Measurements from ENCODE around the gene NINJ1. TPM values are rescaled to one million over a fixed set of nuclear protein-coding genes. Genes with fewer than 3 reads are reported as not detected.
A peak's percentile ranks its signal among the peaks of the same experiment; 100 is the strongest.
"Not testable (repeated sequence)": the region's sequence is repeated elsewhere in the genome, so short reads cannot be mapped to it uniquely, and the experiment has no call there.

Gene NINJ1
- total RNA-seq, 1 donor from 2014 or later: 53.7 TPM

DNA sequence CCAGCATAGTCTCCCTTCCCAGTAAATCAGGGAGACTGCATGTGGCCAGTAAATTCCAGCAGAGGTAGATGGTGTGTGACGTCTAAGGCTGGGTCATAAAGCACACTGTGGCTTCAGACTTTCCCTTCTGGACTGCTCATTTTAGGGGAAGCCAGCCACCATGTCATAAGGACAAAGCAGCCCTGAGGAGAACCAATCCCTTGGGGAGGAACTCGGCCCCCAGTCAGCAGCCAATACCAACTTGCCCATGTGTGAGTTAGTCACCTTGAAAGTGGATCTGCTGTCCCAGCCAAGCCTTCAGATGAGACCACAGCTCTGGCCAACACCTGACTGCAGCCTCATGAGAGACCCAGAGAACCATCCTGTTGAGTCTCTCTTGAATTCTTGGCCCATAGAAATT lies 14.7 kb upstream of the NINJ1 start:
- intact Hi-C loops (cut with micrococcal nuclease): no loop called here
- H3K27ac ChIP-seq (replicated peaks): no peak overlapping the region
- no peak for DNase-seq
- peaks cover 5% of the 10 kb centered on the region for H3K9me3 ChIP-seq (replicated peaks)
- TF ChIP-seq, protein P1, sequence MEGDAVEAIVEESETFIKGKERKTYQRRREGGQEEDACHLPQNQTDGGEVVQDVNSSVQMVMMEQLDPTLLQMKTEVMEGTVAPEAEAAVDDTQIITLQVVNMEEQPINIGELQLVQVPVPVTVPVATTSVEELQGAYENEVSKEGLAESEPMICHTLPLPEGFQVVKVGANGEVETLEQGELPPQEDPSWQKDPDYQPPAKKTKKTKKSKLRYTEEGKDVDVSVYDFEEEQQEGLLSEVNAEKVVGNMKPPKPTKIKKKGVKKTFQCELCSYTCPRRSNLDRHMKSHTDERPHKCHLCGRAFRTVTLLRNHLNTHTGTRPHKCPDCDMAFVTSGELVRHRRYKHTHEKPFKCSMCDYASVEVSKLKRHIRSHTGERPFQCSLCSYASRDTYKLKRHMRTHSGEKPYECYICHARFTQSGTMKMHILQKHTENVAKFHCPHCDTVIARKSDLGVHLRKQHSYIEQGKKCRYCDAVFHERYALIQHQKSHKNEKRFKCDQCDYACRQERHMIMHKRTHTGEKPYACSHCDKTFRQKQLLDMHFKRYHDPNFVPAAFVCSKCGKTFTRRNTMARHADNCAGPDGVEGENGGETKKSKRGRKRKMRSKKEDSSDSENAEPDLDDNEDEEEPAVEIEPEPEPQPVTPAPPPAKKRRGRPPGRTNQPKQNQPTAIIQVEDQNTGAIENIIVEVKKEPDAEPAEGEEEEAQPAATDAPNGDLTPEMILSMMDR (IDR thresholded peaks at IDR 0.05; ENCODE audit: borderline replicate concordance): no peak
- H3K36me3 ChIP-seq: no peaks in the 10 kb centered on the region
- peaks cover 9% of the 10 kb centered on the region for H3K4me1 ChIP-seq
- no peak overlapping the region for H3K4me3 ChIP-seq
- H3K27me3 ChIP-seq (ENCODE audit: low read depth): no peaks in the 10 kb centered on the region

DNA sequence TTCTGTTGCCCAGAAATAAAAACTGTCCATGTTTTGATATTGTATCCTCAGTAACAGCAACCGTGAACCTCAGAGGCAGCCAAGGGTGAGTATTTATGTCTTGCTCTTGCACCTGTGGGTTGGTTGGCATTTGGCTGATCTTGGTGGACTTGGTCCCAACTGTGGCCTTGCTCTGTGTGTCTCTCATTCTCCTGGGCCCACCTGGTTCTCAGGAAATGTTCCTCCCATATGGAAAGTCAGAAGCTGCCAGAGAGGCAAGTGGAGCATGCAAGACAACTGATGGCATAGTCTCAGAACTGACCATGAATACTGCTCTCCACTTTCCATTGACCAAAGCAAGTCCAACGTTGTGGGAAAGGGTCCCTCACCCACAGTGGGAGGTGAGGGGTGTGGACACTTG lies 13.6 kb upstream of the NINJ1 start:
- Histone ChIP-seq H3K4me3 (no peak overlapping the region), H3K9me3 (replicated peaks) (peaks cover 5% of the 10 kb centered on the region), H3K4me1 (peaks cover 10% of the 10 kb centered on the region), H3K36me3 (no peaks in the 10 kb centered on the region), H3K27ac (replicated peaks) (no peak overlapping the region), H3K27me3 (ENCODE audit: low read depth) (no peaks in the 10 kb centered on the region)
- TF ChIP-seq, protein P1 (IDR thresholded peaks at IDR 0.05; ENCODE audit: borderline replicate concordance): no peak
- no peak for DNase-seq
- intact Hi-C loops (cut with micrococcal nuclease): no loop called here

DNA sequence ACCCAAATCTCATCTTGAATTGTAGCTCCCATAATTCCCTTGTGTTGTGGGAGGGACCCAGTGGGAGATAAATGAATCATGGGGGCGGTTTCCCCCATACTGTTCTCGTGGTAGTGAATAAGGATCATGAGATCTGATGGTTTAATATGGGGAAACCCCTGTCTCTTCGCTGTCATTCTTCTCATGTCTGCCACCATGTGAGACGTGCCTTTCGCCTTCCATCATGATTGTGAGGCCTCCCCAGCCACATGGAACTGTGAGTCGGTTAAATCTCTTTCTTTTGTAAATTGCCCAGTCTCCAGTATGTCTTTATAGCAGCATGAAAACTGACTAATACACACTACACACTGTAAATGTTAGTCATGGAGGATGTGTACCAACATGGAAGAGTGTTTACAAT lies 12.6 kb upstream of the NINJ1 start:
- H3K9me3 ChIP-seq (replicated peaks); DNase-seq; H3K36me3 ChIP-seq; H3K4me1 ChIP-seq; intact Hi-C loops (cut with micrococcal nuclease); H3K27ac ChIP-seq (replicated peaks); H3K27me3 ChIP-seq (ENCODE audit: low read depth); H3K4me3 ChIP-seq: not testable (repeated sequence)

DNA sequence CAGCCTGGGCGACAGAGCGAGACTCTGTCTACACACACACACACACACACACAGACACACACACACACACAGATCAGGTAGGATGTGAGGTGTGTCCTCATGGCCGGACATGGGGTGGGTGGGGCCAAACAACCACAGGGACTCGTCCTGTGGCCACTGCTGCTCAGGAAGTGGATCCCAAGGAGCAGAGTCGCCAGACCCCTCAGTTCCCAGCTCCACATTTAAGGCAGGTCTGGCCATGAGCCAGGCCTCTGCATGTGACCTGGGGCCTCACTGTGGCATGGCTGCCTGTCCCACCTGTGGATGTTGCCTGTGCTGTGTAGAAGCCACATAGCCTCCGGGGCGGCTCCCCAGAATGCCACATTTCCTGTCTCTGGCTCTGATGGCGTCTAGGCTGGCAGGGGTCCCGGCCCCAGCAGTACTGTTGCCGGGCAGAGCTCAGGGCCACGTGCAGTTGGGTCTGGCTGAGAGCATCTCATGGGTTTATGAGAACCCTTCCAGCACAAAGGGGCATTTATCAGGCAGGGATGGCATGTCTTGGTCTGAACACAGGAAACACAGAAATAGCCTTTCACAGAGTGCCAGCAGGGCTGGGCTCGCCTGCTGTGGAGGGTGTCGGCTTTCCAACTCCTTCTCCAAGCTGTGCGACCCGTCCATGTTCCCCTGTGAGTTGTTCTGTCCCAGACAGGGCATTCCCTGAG lies 9.9 kb upstream of the NINJ1 start:
- Histone ChIP-seq H3K4me1 (peaks cover 10% of the 10 kb centered on the region), H3K4me3 (no peak overlapping the region), H3K36me3 (no peaks in the 10 kb centered on the region), H3K27me3 (ENCODE audit: low read depth) (no peaks in the 10 kb centered on the region), H3K27ac (replicated peaks) (peak overlapping the region; percentile 16), H3K9me3 (replicated peaks) (peaks cover 5% of the 10 kb centered on the region)
- no peak for DNase-seq
- TF ChIP-seq, protein P1 (IDR thresholded peaks at IDR 0.05; ENCODE audit: borderline replicate concordance): no peak
- intact Hi-C loops (cut with micrococcal nuclease): loop anchor here (5.0 kb wide), 1 partner anchor 443 kb away; no protein-coding TSS in a partner anchor

DNA sequence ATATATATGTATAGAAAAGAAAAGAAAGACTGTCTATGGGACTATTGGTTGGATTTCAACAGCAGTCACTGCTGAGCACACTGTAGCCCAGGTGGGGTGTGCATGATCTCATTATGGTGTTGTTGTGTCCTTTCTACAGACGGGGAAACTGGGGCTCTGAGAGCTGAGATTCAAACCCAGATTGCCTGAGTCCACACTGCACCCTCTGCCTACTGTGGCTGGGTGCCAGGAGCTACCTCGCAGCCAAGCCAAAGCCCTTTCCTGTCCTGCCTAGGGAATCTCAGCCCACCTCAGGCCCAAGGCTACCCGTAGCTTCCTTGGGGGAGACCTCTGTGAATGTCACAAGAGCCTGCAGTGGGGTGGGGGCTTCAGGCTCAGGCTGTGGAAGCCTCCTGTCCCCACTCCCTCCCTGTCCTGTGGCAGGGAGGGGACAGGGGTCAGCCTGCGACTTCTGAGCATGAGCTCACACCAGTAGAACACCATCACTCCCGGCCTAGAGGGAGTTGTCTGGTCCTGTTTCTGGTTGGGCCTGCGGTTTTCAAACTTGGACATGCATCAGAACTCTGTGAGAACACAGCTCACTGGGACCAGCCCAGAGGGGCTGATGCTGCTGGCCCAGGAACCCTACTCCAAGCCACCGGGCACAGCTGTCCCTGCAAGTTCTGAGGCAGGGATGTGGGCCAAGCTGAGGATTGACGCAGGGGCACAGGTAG lies 7.9 kb upstream of the NINJ1 start:
- Histone ChIP-seq H3K4me3 (no peak overlapping the region), H3K36me3 (no peaks in the 10 kb centered on the region), H3K27ac (replicated peaks) (no peak overlapping the region), H3K4me1 (peaks cover 10% of the 10 kb centered on the region), H3K9me3 (replicated peaks) (peaks cover 4% of the 10 kb centered on the region), H3K27me3 (ENCODE audit: low read depth) (no peaks in the 10 kb centered on the region)
- TF ChIP-seq, protein P1 (IDR thresholded peaks at IDR 0.05; ENCODE audit: borderline replicate concordance): no peak
- intact Hi-C loops (cut with micrococcal nuclease): loop anchor here (5.0 kb wide), 1 partner anchor 445 kb away; no protein-coding TSS in a partner anchor
- DNase-seq: no peak

Measured in left ventricle myocardium inferior (tissue), 1 donor.